ENCODE data around the gene CEACAM21. TPM values are rescaled to one million over a fixed set of nuclear protein-coding genes. Genes with fewer than 3 reads are reported as not detected.

Gene CEACAM21
- total RNA-seq, 2 experiments from 2014 or later: 40.8 to 56.0 TPM

- no peak within 1 kb of the TSS for H2AFZ ChIP-seq (ENCODE audit: low read length)
- no peaks in the 10 kb centered on the region for H4K20me1 ChIP-seq (ENCODE audit: insufficient read depth, low read length)
- no peaks in the 10 kb centered on the region for H3K9me2 ChIP-seq (ENCODE audit: insufficient read depth, low read length)
- BruUV-seq (replicated peaks): no TSS peak
- ChIA-PET POLR2A (no interaction called here), CTCF (ENCODE audit: unreplicated experiment) (no interaction called here)
- H3K4me3 ChIP-seq (ENCODE audit: low read depth, low read length, poor library complexity, severe bottlenecking): no peak within 1 kb of the TSS
- peaks cover 22% of the 10 kb centered on the region for H3K9me3 ChIP-seq (ENCODE audit: low read length)
- no peaks in the 10 kb centered on the region for H3K36me3 ChIP-seq (ENCODE audit: insufficient read depth, low read length)
- no peaks in the 10 kb centered on the region for H3K4me1 ChIP-seq (ENCODE audit: insufficient read depth, low read length, poor library complexity, severe bottlenecking)
- H3K4me2 ChIP-seq (ENCODE audit: low read length): no peak within 1 kb of the TSS
- intact Hi-C loops (cut with micrococcal nuclease; ENCODE audit: unreplicated experiment): no loop called here
- no peaks in the 10 kb centered on the region for H3K79me2 ChIP-seq (ENCODE audit: insufficient read depth, low read depth, low read length)
- no peak for DNase-seq (ENCODE audit: low spot score)
- no peak within 1 kb of the TSS for H3K27ac ChIP-seq (ENCODE audit: low read depth, low read length, poor library complexity, severe bottlenecking)
- TF ChIP-seq EZH2phosphoT487 (IDR thresholded peaks at IDR 0.05; ENCODE audit: borderline replicate concordance, low read depth, low read length): no peak
- TF ChIP-seq CTCF (conservative IDR thresholded peaks at IDR 0.05; ENCODE audit: low read length): no peak
Measured at GRCh38 chr19:41626877-41627276, 50.9 kb downstream of the CEACAM21 start, which contains the start of gene CEACAM4. TSS of gene CEACAM4 (minus strand) at chr19:41627074. CDS start at chr19:41626963, 111 bp downstream.

GRCh38 chr19:41627966-41628675 lies 52.2 kb downstream of the CEACAM21 start:
- no peaks in the 10 kb centered on the region for H4K20me1 ChIP-seq (ENCODE audit: insufficient read depth, low read length)
- no peak for TF ChIP-seq EZH2phosphoT487 (IDR thresholded peaks at IDR 0.05; ENCODE audit: borderline replicate concordance, low read depth, low read length)
- TF ChIP-seq CTCF (conservative IDR thresholded peaks at IDR 0.05; ENCODE audit: low read length): no peak
- H3K4me3 ChIP-seq (ENCODE audit: low read depth, low read length, poor library complexity, severe bottlenecking): no peak overlapping the region
- peaks cover 22% of the 10 kb centered on the region for H3K9me3 ChIP-seq (ENCODE audit: low read length)
- POLR2A ChIA-PET: no interaction called here
- intact Hi-C loops (cut with micrococcal nuclease; ENCODE audit: unreplicated experiment): no loop called here
- no peak overlapping the region for H2AFZ ChIP-seq (ENCODE audit: low read length)
- no peak overlapping the region for H3K4me2 ChIP-seq (ENCODE audit: low read length)
- H3K36me3 ChIP-seq (ENCODE audit: insufficient read depth, low read length): no peaks in the 10 kb centered on the region
- DNase-seq (ENCODE audit: low spot score): no peak
- no peaks in the 10 kb centered on the region for H3K4me1 ChIP-seq (ENCODE audit: insufficient read depth, low read length, poor library complexity, severe bottlenecking)
- CTCF ChIA-PET (ENCODE audit: unreplicated experiment): no interaction called here
- H3K27ac ChIP-seq (ENCODE audit: low read depth, low read length, poor library complexity, severe bottlenecking): no peak overlapping the region
- H3K9me2 ChIP-seq (ENCODE audit: insufficient read depth, low read length): no peaks in the 10 kb centered on the region
- no TSS peak for BruUV-seq (replicated peaks)
- no peaks in the 10 kb centered on the region for H3K79me2 ChIP-seq (ENCODE audit: insufficient read depth, low read depth, low read length)

Other genes with a start within 250 kb of the CEACAM21 start
- gene TGFB1, start 222.2 kb upstream of the CEACAM21 start, total RNA-seq (2014; rRNA removed; shearing (Covaris generic)): 10.9 and 15.5 TPM in 2 replicates
- 69.9 and 88.8 TPM in 2 replicates for gene TGFB1, start 222.2 kb upstream of the CEACAM21 start, total RNA-seq (2022)
- gene B9D2, start 212.0 kb upstream of the CEACAM21 start, total RNA-seq (2014; rRNA removed; shearing (Covaris generic)): 1.7 and 3.9 TPM in 2 replicates
- gene B9D2, start 212.0 kb upstream of the CEACAM21 start, total RNA-seq (2022): 3.4 and 5.2 TPM in 2 replicates
- gene TMEM91, start 199.6 kb upstream of the CEACAM21 start, total RNA-seq (2014; rRNA removed; shearing (Covaris generic)): 5.6 and 10.7 TPM in 2 replicates
- 12.7 and 13.5 TPM in 2 replicates for gene TMEM91, start 199.6 kb upstream of the CEACAM21 start, total RNA-seq (2022)
- 48.3 and 55.8 TPM in 2 replicates for gene EXOSC5, start 178.8 kb upstream of the CEACAM21 start, total RNA-seq (2014; rRNA removed; shearing (Covaris generic))
- gene EXOSC5, start 178.8 kb upstream of the CEACAM21 start, total RNA-seq (2022): 36.0 and 40.0 TPM in 2 replicates
- gene BCKDHA, start 178.3 kb upstream of the CEACAM21 start, total RNA-seq (2014; rRNA removed; shearing (Covaris generic)): 34.6 and 66.4 TPM in 2 replicates
- 16.8 and 17.8 TPM in 2 replicates for gene BCKDHA, start 178.3 kb upstream of the CEACAM21 start, total RNA-seq (2022)
- 0.47 TPM in 1 of 2 replicates, not detected in the other for gene B3GNT8, start 148.8 kb upstream of the CEACAM21 start, total RNA-seq (2014; rRNA removed; shearing (Covaris generic))
- 0.40 TPM in 1 of 2 replicates, not detected in the other for gene B3GNT8, start 148.8 kb upstream of the CEACAM21 start, total RNA-seq (2022)
- gene DMAC2, start 136.3 kb upstream of the CEACAM21 start, total RNA-seq (2014; rRNA removed; shearing (Covaris generic)): 22.4 and 30.6 TPM in 2 replicates
- 40.6 and 41.6 TPM in 2 replicates for gene DMAC2, start 136.3 kb upstream of the CEACAM21 start, total RNA-seq (2022)
- not detected in 2 replicates for gene ERICH4, start 133.0 kb upstream of the CEACAM21 start, total RNA-seq (2014; rRNA removed; shearing (Covaris generic))
- gene ERICH4, start 133.0 kb upstream of the CEACAM21 start, total RNA-seq (2022): not detected in 2 replicates
- gene CEACAM4, start 50.9 kb downstream of the CEACAM21 start, total RNA-seq (2014; rRNA removed; shearing (Covaris generic)): not detected in 2 replicates
- gene CEACAM4, start 50.9 kb downstream of the CEACAM21 start, total RNA-seq (2022): not detected in 2 replicates
- not detected in 2 replicates for gene CEACAM7, start 112.1 kb downstream of the CEACAM21 start, total RNA-seq (2014; rRNA removed; shearing (Covaris generic))
- not detected in 2 replicates for gene CEACAM7, start 112.1 kb downstream of the CEACAM21 start, total RNA-seq (2022)
- gene CEACAM5, start 132.5 kb downstream of the CEACAM21 start, total RNA-seq (2014; rRNA removed; shearing (Covaris generic)): not detected in 2 replicates
- not detected in 2 replicates for gene CEACAM5, start 132.5 kb downstream of the CEACAM21 start, total RNA-seq (2022)
- not detected in 2 replicates for gene CEACAM6, start 179.4 kb downstream of the CEACAM21 start, total RNA-seq (2014; rRNA removed; shearing (Covaris generic))
- not detected in 2 replicates for gene CEACAM6, start 179.4 kb downstream of the CEACAM21 start, total RNA-seq (2022)
- gene CEACAM3, start 220.4 kb downstream of the CEACAM21 start, total RNA-seq (2014; rRNA removed; shearing (Covaris generic)): not detected in 2 replicates
- not detected in 2 replicates for gene CEACAM3, start 220.4 kb downstream of the CEACAM21 start, total RNA-seq (2022)

All from OCI-LY7 (cell line).